ENCODE data around the gene KSR2. TPM values are rescaled to one million over a fixed set of nuclear protein-coding genes. Genes with fewer than 3 reads are reported as not detected.

Gene KSR2
- total and polyA plus RNA-seq, 2 experiments from 2014 or later: under 0.01 to 0.02 TPM

GRCh38 chr12:117528538-117528937 is 440.3 kb downstream of the KSR2 start:
- Histone ChIP-seq H3K36me3 (no peaks in the 10 kb centered on the region), H3K27me3 (no peaks in the 10 kb centered on the region), H3K4me1 (ENCODE audit: low read depth) (no peaks in the 10 kb centered on the region), H3K27ac (no peak overlapping the region), H3K4me3 (no peak overlapping the region), H3K9me3 (ENCODE audit: low read depth) (no peaks in the 10 kb centered on the region)
- no peak for TF ChIP-seq CTCF (IDR thresholded peaks at IDR 0.05; ENCODE audit: low read depth, low read length)
- no peak for DNase-seq (ENCODE audit: low read depth in 1 of 2, low spot score in 1 of 2)

GRCh38 chr12:117527479-117527855 is 441.3 kb downstream of the KSR2 start:
- no peak for TF ChIP-seq CTCF (IDR thresholded peaks at IDR 0.05; ENCODE audit: low read depth, low read length)
- Histone ChIP-seq H3K27ac (no peak overlapping the region), H3K9me3 (ENCODE audit: low read depth) (no peaks in the 10 kb centered on the region), H3K4me1 (ENCODE audit: low read depth) (no peaks in the 10 kb centered on the region), H3K27me3 (no peaks in the 10 kb centered on the region), H3K36me3 (no peaks in the 10 kb centered on the region), H3K4me3 (no peak overlapping the region)
- DNase-seq (ENCODE audit: low read depth in 1 of 2, low spot score in 1 of 2): no peak

GRCh38 chr12:117526757-117527478 is 441.9 kb downstream of the KSR2 start:
- TF ChIP-seq CTCF (IDR thresholded peaks at IDR 0.05; ENCODE audit: low read depth, low read length): no peak
- Histone ChIP-seq H3K4me1 (ENCODE audit: low read depth) (no peaks in the 10 kb centered on the region), H3K27ac (no peak overlapping the region), H3K4me3 (no peak overlapping the region), H3K9me3 (ENCODE audit: low read depth) (no peaks in the 10 kb centered on the region), H3K27me3 (no peaks in the 10 kb centered on the region), H3K36me3 (no peaks in the 10 kb centered on the region)
- DNase-seq (ENCODE audit: low read depth in 1 of 2, low spot score in 1 of 2): no peak

- TF ChIP-seq CTCF (IDR thresholded peaks at IDR 0.05; ENCODE audit: low read depth, low read length): no peak
These were observed 443.0 kb downstream of the KSR2 start for GRCh38 chr12:117525766-117526165.

GRCh38 chr12:117524806-117525205 is 444.0 kb downstream of the KSR2 start:
- Histone ChIP-seq H3K4me3 (no peak overlapping the region), H3K4me1 (ENCODE audit: low read depth) (no peaks in the 10 kb centered on the region)
- DNase-seq (ENCODE audit: low read depth in 1 of 2, low spot score in 1 of 2): no peak

More at GRCh38 chr12:117525766-117526165, 443.0 kb downstream of the KSR2 start:
- no peaks in the 10 kb centered on the region for H3K9me3 ChIP-seq (ENCODE audit: low read depth)
- no peaks in the 10 kb centered on the region for H3K4me1 ChIP-seq (ENCODE audit: low read depth)
- H3K36me3 ChIP-seq: no peaks in the 10 kb centered on the region
- H3K27ac ChIP-seq: no peak overlapping the region
- H3K27me3 ChIP-seq: no peaks in the 10 kb centered on the region
- no peak overlapping the region for H3K4me3 ChIP-seq
- DNase-seq (ENCODE audit: low read depth in 1 of 2, low spot score in 1 of 2): no peak

More at GRCh38 chr12:117524806-117525205, 444.0 kb downstream of the KSR2 start:
- Histone ChIP-seq H3K27ac (no peak overlapping the region), H3K9me3 (ENCODE audit: low read depth) (no peaks in the 10 kb centered on the region), H3K36me3 (no peaks in the 10 kb centered on the region), H3K27me3 (no peaks in the 10 kb centered on the region)
- TF ChIP-seq CTCF (IDR thresholded peaks at IDR 0.05; ENCODE audit: low read depth, low read length): no peak
